ENCODE measurements around the gene NXPE3.
A peak's percentile ranks its signal among the peaks of the same experiment; 100 is the strongest.

The NXPE3 gene

GRCh38 chr3:101858464-101859030, 79.5 kb downstream of the NXPE3 start:
- no peak for TF ChIP-seq CTCF (conservative IDR thresholded peaks at IDR 0.05)
- no peak overlapping the region for H3K27ac ChIP-seq

- no peak for TF ChIP-seq CTCF (conservative IDR thresholded peaks at IDR 0.05)
- no peak overlapping the region for H3K27ac ChIP-seq
These were observed 81.0 kb downstream of the NXPE3 start for GRCh38 chr3:101859882-101860448.

- no peak overlapping the region for H3K27ac ChIP-seq
- no peak for TF ChIP-seq CTCF (conservative IDR thresholded peaks at IDR 0.05)
These were observed 82.3 kb downstream of the NXPE3 start for GRCh38 chr3:101861212-101861788.

GRCh38 chr3:101861789-101862415, 82.9 kb downstream of the NXPE3 start:
- TF ChIP-seq CTCF (conservative IDR thresholded peaks at IDR 0.05) = no peak
- H3K27ac ChIP-seq = no peak overlapping the region

- H3K27ac ChIP-seq = no peak overlapping the region
- TF ChIP-seq CTCF (conservative IDR thresholded peaks at IDR 0.05) = no peak
These were observed 83.6 kb downstream of the NXPE3 start for GRCh38 chr3:101862416-101863165.

GRCh38 chr3:101864926-101865325, 85.9 kb downstream of the NXPE3 start:
- H3K27ac ChIP-seq = peak overlapping the region; percentile 45

- peak overlapping the region; percentile 45 for H3K27ac ChIP-seq
- 0 out of 2 replicates have a peak, but pooled peaks have one; percentile 9 for TF ChIP-seq CTCF (conservative IDR thresholded peaks at IDR 0.05)
These were observed 86.9 kb downstream of the NXPE3 start for GRCh38 chr3:101865751-101866509.
